ENCODE measurements around the gene MRNIP.

Gene MRNIP

DNA sequence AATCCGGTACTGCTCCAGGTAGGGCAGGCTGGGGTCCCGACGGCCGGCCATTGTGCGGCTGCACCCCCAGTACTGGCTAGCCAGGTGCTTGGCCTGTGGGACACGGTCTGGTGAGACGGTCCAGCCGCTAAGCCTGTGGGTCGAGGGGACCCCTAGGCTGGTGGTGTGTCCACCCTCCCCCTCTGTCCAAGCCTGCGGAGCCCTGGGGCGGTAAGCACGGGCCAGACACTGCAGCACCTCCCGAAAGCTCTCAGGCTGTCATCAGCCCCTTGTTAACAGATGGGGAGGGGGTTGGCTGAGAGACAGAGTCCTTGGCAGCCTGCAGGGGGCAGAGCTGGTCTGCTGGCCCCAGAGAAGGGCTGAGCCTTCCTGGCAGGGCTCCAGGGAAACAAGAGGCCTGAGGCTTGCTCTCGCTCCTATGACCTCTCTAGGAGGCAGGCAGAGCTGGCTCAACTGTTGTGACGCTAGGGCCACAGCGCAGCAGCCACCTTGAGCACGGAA lies 11.8 kb upstream of the MRNIP start:
- no peak overlapping the region for H3K27ac Mint-ChIP-seq
- no peaks in the 10 kb centered on the region for H3K4me1 Mint-ChIP-seq
- no peaks in the 10 kb centered on the region for H3K27me3 Mint-ChIP-seq
- H3K4me3 Mint-ChIP-seq = no peak overlapping the region
- ATAC-seq (no peak), DNase-seq (no peak)
- peaks cover 13% of the 10 kb centered on the region for H3K36me3 Mint-ChIP-seq (ENCODE audit: low read depth)
- no peaks in the 10 kb centered on the region for H3K9me3 Mint-ChIP-seq

GRCh38 chr5:179869641-179870402 lies 11.2 kb upstream of the MRNIP start:
- no peak for ATAC-seq
- Mint-ChIP-seq H3K4me1 (no peaks in the 10 kb centered on the region), H3K27me3 (no peaks in the 10 kb centered on the region), H3K9me3 (no peaks in the 10 kb centered on the region), H3K27ac (no peak overlapping the region), H3K4me3 (no peak overlapping the region), H3K36me3 (ENCODE audit: low read depth) (peaks cover 13% of the 10 kb centered on the region)
- no peak for DNase-seq

- Mint-ChIP-seq H3K36me3 (ENCODE audit: low read depth) (peaks cover 13% of the 10 kb centered on the region), H3K4me1 (no peaks in the 10 kb centered on the region)
These were observed 10.5 kb upstream of the MRNIP start for GRCh38 chr5:179869101-179869500.

DNA sequence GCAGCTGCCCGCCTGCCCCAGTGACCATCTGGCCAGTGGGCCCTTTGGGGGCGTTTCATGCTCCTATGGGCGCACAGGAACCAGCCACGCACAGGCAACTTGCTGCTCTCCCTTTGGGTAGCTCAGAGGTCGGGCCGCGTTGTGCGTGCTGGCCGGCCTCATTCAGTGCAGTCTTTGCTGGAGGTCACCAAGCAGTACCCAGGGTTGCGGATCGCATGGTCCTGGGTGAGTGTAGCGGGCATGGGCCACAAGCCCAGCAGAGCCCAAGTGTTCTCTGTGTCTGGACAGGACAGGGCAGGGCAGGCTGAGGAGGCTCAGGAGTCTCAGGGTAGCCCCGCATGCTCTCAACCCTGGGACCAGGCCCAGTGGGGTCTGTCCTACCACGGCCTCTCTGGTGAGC lies 9.9 kb upstream of the MRNIP start:
- Mint-ChIP-seq H3K9me3 (no peaks in the 10 kb centered on the region), H3K4me3 (no peak overlapping the region), H3K27ac (peak overlapping the region; percentile 62), H3K4me1 (no peaks in the 10 kb centered on the region), H3K27me3 (no peaks in the 10 kb centered on the region), H3K36me3 (ENCODE audit: low read depth) (peaks cover 13% of the 10 kb centered on the region)
- ATAC-seq (no peak), DNase-seq (no peak)

More at GRCh38 chr5:179869101-179869500, 10.5 kb upstream of the MRNIP start:
- no peak overlapping the region for H3K27ac Mint-ChIP-seq
- H3K9me3 Mint-ChIP-seq = no peaks in the 10 kb centered on the region
- no peaks in the 10 kb centered on the region for H3K27me3 Mint-ChIP-seq
- no peak overlapping the region for H3K4me3 Mint-ChIP-seq
- ATAC-seq (no peak), DNase-seq (no peak)

GRCh38 chr5:179867476-179867875 lies 8.9 kb upstream of the MRNIP start:
- DNase-seq (no peak), ATAC-seq (no peak)
- no peak overlapping the region for H3K4me3 Mint-ChIP-seq
- no peaks in the 10 kb centered on the region for H3K9me3 Mint-ChIP-seq
- H3K36me3 Mint-ChIP-seq (ENCODE audit: low read depth) = peaks cover 18% of the 10 kb centered on the region
- H3K27me3 Mint-ChIP-seq = no peaks in the 10 kb centered on the region
- H3K4me1 Mint-ChIP-seq = no peaks in the 10 kb centered on the region
- no peak overlapping the region for H3K27ac Mint-ChIP-seq

DNA sequence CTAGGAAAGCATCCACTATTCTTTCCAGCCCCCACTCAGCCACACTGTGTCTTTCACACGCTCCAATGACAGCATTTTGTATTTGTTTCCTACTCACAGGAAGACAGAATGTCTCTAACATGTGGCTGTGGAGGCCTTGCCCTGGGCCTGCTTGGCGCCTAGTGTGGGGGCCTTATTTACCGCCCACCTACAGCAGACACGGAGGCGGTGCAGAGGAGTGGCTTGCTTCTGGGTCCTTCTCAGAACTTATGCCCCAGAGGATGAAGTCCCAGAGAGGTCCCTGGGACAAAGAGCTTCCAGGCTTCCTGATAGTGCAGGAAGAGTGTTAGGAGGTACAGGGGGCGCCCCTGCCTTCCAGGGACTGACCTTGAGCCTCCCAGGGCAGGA lies 8.5 kb upstream of the MRNIP start:
- Mint-ChIP-seq H3K4me3 (no peak overlapping the region), H3K27me3 (no peaks in the 10 kb centered on the region), H3K36me3 (ENCODE audit: low read depth) (peaks cover 20% of the 10 kb centered on the region), H3K9me3 (no peaks in the 10 kb centered on the region), H3K4me1 (no peaks in the 10 kb centered on the region), H3K27ac (no peak overlapping the region)
- ATAC-seq (no peak), DNase-seq (no peak)

GRCh38 chr5:179866241-179867078 lies 7.8 kb upstream of the MRNIP start:
- no peaks in the 10 kb centered on the region for H3K27me3 Mint-ChIP-seq
- no peak overlapping the region for H3K4me3 Mint-ChIP-seq
- peaks cover 22% of the 10 kb centered on the region for H3K36me3 Mint-ChIP-seq (ENCODE audit: low read depth)
- no peaks in the 10 kb centered on the region for H3K9me3 Mint-ChIP-seq
- H3K4me1 Mint-ChIP-seq = no peaks in the 10 kb centered on the region
- DNase-seq (peak; percentile 26), ATAC-seq (peak; percentile 45)
- no peak overlapping the region for H3K27ac Mint-ChIP-seq

DNA sequence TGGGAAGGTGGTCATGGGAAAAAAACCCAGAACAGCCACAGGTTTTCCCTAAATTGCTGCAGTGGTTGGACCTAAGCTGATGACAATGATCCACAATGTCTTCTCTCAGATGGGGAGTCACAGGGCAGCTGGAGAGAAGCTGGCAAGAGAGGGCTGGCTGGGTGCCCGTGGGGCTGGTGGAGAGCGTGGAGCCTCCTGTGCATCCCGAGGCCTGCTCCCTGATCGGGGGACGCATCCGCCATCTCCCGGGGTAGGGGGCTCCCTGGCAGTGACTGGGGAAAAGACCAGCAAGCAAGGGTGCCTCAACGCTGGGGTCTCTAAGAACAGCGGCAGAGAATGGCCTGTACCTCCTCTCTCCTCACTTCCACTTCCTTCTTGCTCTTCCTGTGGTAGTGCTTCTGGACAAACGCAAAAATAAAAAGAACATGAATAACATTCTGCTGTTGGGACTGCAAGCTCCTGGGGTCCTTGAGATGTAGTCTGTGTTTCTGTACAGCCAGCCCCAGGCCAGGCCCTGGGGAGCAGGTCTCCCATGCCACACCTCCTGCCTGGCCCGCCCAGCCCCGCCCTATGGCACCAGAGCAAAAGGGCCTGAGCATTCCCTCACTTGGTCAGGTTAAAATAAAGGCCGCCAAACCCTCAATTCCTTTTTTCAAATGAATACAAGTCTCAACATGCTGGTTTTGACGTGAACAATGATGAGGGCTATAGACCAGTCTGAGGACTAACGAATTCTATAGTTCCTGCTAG lies 7.0 kb upstream of the MRNIP start:
- Mint-ChIP-seq H3K4me3 (no peak overlapping the region), H3K36me3 (ENCODE audit: low read depth) (peaks cover 15% of the 10 kb centered on the region), H3K27me3 (no peaks in the 10 kb centered on the region), H3K9me3 (no peaks in the 10 kb centered on the region), H3K4me1 (no peaks in the 10 kb centered on the region), H3K27ac (no peak overlapping the region)
- no peak for ATAC-seq
- DNase-seq = no peak

- DNase-seq = no peak
- Mint-ChIP-seq H3K9me3 (no peaks in the 10 kb centered on the region), H3K36me3 (ENCODE audit: low read depth) (peaks cover 14% of the 10 kb centered on the region), H3K27me3 (no peaks in the 10 kb centered on the region), H3K4me3 (no peak overlapping the region), H3K27ac (no peak overlapping the region), H3K4me1 (peaks cover 2% of the 10 kb centered on the region)
- ATAC-seq = no peak
These were observed 6.1 kb upstream of the MRNIP start for GRCh38 chr5:179864686-179865085.

DNA sequence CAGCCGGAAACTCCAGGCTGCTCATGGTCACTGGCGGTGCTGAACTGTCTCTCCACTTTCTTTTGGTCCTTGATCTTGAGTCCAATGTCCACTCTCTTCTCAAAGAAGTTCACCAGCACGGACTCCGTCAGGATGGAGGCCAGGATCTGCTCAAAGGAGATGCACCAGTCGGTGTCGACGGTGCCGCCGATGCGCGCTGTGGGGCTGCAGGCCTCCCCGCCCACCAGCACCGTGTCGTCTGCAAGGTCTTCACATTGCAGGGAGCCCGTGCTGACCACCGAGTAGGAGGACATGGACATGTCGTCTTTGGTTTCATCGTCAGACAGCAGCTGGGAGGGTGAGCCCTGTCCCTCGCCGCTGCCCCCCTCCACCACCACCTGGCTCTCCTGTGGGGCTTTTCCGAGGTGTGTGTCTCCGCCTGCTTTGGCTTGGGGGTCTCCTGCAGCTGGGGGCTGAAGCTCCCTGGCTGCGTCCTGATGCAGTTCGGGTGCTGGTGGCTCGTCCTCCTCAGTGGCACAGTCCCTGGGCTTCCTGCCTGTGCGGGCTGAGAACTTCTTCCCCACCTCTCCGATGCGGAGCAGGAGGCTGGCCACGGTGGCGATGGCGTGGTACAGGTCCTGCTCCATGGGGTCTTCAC lies 5.0 kb upstream of the MRNIP start:
- Mint-ChIP-seq H3K36me3 (ENCODE audit: low read depth) (peaks cover 14% of the 10 kb centered on the region), H3K27ac (no peak overlapping the region), H3K4me3 (no peak overlapping the region), H3K4me1 (peaks cover 8% of the 10 kb centered on the region), H3K27me3 (no peaks in the 10 kb centered on the region), H3K9me3 (no peaks in the 10 kb centered on the region)
- DNase-seq = no peak
- no peak for ATAC-seq

DNA sequence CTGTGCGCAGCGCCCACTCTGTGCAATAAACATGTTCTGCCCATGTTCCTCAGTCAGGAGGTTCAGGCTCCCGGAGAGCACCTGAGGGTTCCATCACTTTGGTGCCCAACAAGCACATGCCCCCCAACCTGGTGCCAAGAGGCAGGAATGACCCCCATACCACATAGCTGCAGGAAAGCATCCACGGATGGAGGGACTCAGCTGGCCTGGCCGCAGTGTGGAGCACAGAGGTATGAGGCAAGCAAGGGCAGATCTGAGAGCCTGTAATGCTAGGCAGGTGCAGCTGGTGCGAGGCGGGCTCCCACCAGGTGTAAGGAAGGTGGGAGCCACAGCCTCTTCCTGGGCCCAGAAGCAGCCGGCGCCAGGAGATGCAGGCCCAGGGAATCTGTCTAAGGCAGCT lies 4.3 kb upstream of the MRNIP start:
- Mint-ChIP-seq H3K27ac (no peak overlapping the region), H3K4me1 (peaks cover 11% of the 10 kb centered on the region), H3K27me3 (no peaks in the 10 kb centered on the region), H3K9me3 (no peaks in the 10 kb centered on the region), H3K36me3 (ENCODE audit: low read depth) (peaks cover 14% of the 10 kb centered on the region), H3K4me3 (no peak overlapping the region)
- DNase-seq (no peak), ATAC-seq (no peak)

DNA sequence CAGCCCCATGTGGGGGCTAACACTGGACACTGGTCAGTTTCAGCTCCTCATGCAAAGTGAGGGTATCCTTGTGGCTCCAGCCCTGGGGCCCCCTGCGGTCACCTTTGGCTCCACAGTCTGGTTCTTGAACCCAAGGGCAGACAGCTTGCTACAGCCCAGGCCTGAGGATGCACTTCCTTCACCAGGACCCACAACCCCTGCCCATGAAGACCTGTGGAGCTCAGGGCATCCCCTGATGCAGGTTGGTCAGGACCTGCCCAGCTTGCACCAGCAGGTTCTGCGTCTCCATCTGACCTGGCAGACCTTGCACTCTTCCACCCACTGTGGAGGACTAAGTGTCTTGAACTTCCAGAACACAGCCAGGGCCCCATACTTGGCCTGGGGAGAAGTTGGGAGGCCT lies 3.7 kb upstream of the MRNIP start:
- H3K36me3 Mint-ChIP-seq (ENCODE audit: low read depth) = peaks cover 14% of the 10 kb centered on the region
- peaks cover 16% of the 10 kb centered on the region for H3K4me1 Mint-ChIP-seq
- no peaks in the 10 kb centered on the region for H3K9me3 Mint-ChIP-seq
- H3K27me3 Mint-ChIP-seq = no peaks in the 10 kb centered on the region
- no peak overlapping the region for H3K4me3 Mint-ChIP-seq
- no peak overlapping the region for H3K27ac Mint-ChIP-seq
- no peak for ATAC-seq
- DNase-seq = no peak

DNA sequence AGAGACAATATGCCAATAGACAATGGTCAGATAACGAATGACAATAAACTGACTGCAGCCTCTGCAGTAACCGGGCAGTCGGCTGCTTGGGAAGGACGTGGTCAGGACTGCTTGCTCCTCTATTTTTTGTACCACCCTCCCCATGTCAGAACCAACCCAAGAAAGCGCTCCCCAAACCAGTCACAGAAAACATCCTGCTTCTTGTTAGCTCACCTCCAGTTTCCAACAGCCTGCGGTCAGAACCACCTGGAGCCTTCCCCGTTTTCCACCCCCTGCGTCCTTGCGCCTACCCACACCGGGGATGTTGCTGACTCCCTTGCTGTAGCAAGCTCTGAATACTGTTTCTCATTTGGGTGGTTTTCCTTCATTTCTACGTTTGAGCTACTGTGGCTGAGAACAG lies 1.7 kb upstream of the MRNIP start:
- Mint-ChIP-seq H3K4me1 (peaks cover 19% of the 10 kb centered on the region), H3K27me3 (no peaks in the 10 kb centered on the region), H3K36me3 (ENCODE audit: low read depth) (peaks cover 14% of the 10 kb centered on the region), H3K9me3 (no peaks in the 10 kb centered on the region), H3K27ac (no peak overlapping the region), H3K4me3 (peak overlapping the region; percentile 4)
- ATAC-seq = no peak
- no peak for DNase-seq

DNA sequence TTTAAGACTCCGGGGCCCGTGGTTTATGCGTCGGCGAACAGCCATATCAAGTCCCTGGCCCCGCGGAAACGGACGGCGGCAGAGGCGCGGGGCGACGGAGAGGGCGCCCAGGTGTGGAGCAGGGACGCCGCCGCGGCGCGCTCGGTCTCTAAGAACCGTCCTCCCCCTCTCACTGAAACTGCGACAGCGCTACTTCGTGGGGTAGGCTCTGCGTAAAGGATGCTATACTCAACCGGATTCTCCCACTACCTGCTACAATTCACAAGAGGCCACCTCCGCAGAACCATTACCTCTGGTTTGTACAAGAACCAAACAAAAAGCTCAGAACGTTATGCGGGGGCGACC lies 404 bp downstream of the MRNIP start:
- Mint-ChIP-seq H3K27ac (peak overlapping the region; percentile 68), H3K4me3 (peak overlapping the region; percentile 85), H3K4me1 (peaks cover 19% of the 10 kb centered on the region), H3K9me3 (no peaks in the 10 kb centered on the region), H3K36me3 (ENCODE audit: low read depth) (peaks cover 7% of the 10 kb centered on the region), H3K27me3 (no peaks in the 10 kb centered on the region)
- ATAC-seq (peak; percentile 65), DNase-seq (peak; percentile 56)

Data from activated naive CD8-positive, alpha-beta T cell treated with anti-CD3 and anti-CD28 coated beads, Interleukin-2, amount 50 U/mL, for 24 hours (primary cell).